Measurements from ENCODE around the gene CELF2. TPM values are rescaled to one million over a fixed set of nuclear protein-coding genes. Genes with fewer than 3 reads are reported as not detected.

CELF2 gene
- total RNA-seq, 1 experiment from 2014 or later = not detected

DNA sequence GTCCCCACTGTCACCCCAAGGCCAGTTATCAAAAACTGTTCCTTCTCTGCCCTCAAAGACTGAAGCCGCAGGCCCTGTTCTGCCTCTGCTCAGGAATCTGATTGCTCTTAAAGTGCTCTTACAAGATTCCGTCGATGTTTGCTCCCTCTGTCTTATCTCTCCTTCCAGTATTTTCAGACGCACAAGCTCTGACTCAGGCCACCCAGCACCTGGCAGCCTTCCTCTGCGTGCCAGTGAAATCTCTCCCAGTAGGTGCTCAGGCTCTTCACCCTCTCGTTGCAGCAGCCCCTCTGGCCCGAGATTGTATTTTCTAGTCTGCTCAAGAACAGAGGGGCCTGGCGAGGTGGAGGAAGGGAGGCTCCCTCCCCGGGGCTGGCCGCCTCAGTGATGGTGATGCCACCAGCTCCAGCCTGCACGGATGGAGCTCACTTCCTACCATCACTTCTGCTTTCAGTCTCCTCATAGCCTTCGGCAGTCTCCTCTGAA is 317.5 kb downstream of the CELF2 start:
- no peak for DNase-seq (ENCODE audit: low spot score)

DNA sequence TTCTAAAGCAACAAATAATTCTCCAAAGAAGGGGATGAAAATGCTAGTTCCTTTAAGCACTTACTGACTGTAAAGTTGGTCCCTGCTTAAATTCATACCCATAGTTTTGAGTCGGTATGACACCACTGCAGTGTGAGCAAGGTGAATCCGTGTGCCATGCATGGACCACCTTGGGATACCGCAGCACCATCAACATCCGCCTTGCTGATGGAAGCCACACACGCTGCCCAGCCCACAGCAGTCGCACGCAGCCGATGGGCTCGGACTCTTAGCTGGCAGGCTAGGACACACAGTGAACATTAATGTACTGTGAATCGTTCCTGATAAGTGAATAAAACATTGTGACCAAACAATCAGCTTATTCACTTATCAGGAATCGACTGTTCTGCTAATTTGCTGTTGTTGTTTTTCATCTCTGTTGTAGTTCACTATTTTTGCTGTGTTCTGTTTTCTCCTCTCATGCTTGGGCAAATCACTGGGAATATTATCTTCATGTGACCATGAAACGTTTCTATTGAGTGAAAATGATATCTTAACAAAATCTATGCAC is 318.3 kb downstream of the CELF2 start:
- no peaks in the 10 kb centered on the region for H3K4me1 ChIP-seq (ENCODE audit: insufficient read depth, low read length, poor library complexity, severe bottlenecking)
- CTCF ChIA-PET = no interaction called here
- TF ChIP-seq, protein P1, sequence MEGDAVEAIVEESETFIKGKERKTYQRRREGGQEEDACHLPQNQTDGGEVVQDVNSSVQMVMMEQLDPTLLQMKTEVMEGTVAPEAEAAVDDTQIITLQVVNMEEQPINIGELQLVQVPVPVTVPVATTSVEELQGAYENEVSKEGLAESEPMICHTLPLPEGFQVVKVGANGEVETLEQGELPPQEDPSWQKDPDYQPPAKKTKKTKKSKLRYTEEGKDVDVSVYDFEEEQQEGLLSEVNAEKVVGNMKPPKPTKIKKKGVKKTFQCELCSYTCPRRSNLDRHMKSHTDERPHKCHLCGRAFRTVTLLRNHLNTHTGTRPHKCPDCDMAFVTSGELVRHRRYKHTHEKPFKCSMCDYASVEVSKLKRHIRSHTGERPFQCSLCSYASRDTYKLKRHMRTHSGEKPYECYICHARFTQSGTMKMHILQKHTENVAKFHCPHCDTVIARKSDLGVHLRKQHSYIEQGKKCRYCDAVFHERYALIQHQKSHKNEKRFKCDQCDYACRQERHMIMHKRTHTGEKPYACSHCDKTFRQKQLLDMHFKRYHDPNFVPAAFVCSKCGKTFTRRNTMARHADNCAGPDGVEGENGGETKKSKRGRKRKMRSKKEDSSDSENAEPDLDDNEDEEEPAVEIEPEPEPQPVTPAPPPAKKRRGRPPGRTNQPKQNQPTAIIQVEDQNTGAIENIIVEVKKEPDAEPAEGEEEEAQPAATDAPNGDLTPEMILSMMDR (conservative IDR thresholded peaks at IDR 0.05; ENCODE audit: low read depth, low read length) = no peak
- TF ChIP-seq EZH2 (IDR thresholded peaks at IDR 0.05; ENCODE audit: borderline replicate concordance, low read depth, low read length, poor library complexity, severe bottlenecking) = no peak
- no peak overlapping the region for H3K27ac ChIP-seq (ENCODE audit: low read depth, low read length, poor library complexity, severe bottlenecking)
- peaks cover 7% of the 10 kb centered on the region for H3K27me3 ChIP-seq (replicated peaks; ENCODE audit: insufficient read depth, low read depth, low read length, poor library complexity)
- H3K4me3 ChIP-seq (ENCODE audit: low read depth, low read length, poor library complexity, severe bottlenecking) = no peak overlapping the region
- BruUV-seq (replicated peaks) = no TSS peak
- POLR2A ChIA-PET (ENCODE audit: low non-redundant PET) = no interaction called here
- no peaks in the 10 kb centered on the region for H3K36me3 ChIP-seq (ENCODE audit: insufficient read depth, low read length, poor library complexity, severe bottlenecking)
- no peak for DNase-seq (ENCODE audit: low spot score)
- no peaks in the 10 kb centered on the region for H3K9me3 ChIP-seq (ENCODE audit: low read depth, low read length, poor library complexity, severe bottlenecking)
- intact Hi-C loops (cut with micrococcal nuclease; ENCODE audit: unreplicated experiment) = no loop called here

More for the DNA sequence above, 317.5 kb downstream of the CELF2 start:
- TF ChIP-seq, protein P1 (conservative IDR thresholded peaks at IDR 0.05; ENCODE audit: low read depth, low read length) = no peak
- no peak for TF ChIP-seq EZH2 (IDR thresholded peaks at IDR 0.05; ENCODE audit: borderline replicate concordance, low read depth, low read length, poor library complexity, severe bottlenecking)
- Histone ChIP-seq H3K27ac (ENCODE audit: low read depth, low read length, poor library complexity, severe bottlenecking) (no peak overlapping the region), H3K4me3 (ENCODE audit: low read depth, low read length, poor library complexity, severe bottlenecking) (no peak overlapping the region), H3K9me3 (ENCODE audit: low read depth, low read length, poor library complexity, severe bottlenecking) (no peaks in the 10 kb centered on the region), H3K36me3 (ENCODE audit: insufficient read depth, low read length, poor library complexity, severe bottlenecking) (no peaks in the 10 kb centered on the region), H3K4me1 (ENCODE audit: insufficient read depth, low read length, poor library complexity, severe bottlenecking) (no peaks in the 10 kb centered on the region), H3K27me3 (replicated peaks; ENCODE audit: insufficient read depth, low read depth, low read length, poor library complexity) (peaks cover 7% of the 10 kb centered on the region)
- no TSS peak for BruUV-seq (replicated peaks)
- POLR2A ChIA-PET (ENCODE audit: low non-redundant PET) = no interaction called here
- intact Hi-C loops (cut with micrococcal nuclease; ENCODE audit: unreplicated experiment) = no loop called here
- CTCF ChIA-PET = no interaction called here

DNA sequence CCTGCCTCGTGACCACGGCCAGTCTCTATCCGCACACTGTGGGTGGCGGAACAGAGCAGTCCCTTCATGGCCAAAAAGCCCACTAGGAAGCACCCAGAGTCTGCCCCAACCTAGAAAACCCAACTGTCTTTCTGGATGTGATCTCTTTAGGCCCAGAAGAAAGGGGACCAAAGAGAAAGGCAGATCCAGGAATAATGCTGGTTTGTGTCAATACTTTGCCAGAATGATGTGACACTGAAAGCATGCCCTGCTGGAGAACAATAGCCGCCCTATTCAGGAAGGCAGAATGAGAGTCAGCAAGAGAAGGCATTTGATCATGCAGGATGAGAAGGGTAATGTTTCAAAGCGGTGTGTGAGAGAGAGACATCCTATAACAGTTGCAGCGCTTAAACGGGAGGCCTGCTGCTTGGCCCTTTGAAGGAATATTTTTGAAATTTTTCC is 319.1 kb downstream of the CELF2 start:
- no peak overlapping the region for H3K27ac ChIP-seq (ENCODE audit: low read depth, low read length, poor library complexity, severe bottlenecking)
- no peaks in the 10 kb centered on the region for H3K4me1 ChIP-seq (ENCODE audit: insufficient read depth, low read length, poor library complexity, severe bottlenecking)
- no peaks in the 10 kb centered on the region for H3K36me3 ChIP-seq (ENCODE audit: insufficient read depth, low read length, poor library complexity, severe bottlenecking)
- CTCF ChIA-PET = no interaction called here
- POLR2A ChIA-PET (ENCODE audit: low non-redundant PET) = no interaction called here
- no TSS peak for BruUV-seq (replicated peaks)
- no peak for DNase-seq (ENCODE audit: low spot score)
- H3K9me3 ChIP-seq (ENCODE audit: low read depth, low read length, poor library complexity, severe bottlenecking) = no peaks in the 10 kb centered on the region
- H3K4me3 ChIP-seq (ENCODE audit: low read depth, low read length, poor library complexity, severe bottlenecking) = no peak overlapping the region
- TF ChIP-seq EZH2 (IDR thresholded peaks at IDR 0.05; ENCODE audit: borderline replicate concordance, low read depth, low read length, poor library complexity, severe bottlenecking) = no peak
- TF ChIP-seq, protein P1 (conservative IDR thresholded peaks at IDR 0.05; ENCODE audit: low read depth, low read length) = no peak
- intact Hi-C loops (cut with micrococcal nuclease; ENCODE audit: unreplicated experiment) = no loop called here
- peaks cover 7% of the 10 kb centered on the region for H3K27me3 ChIP-seq (replicated peaks; ENCODE audit: insufficient read depth, low read depth, low read length, poor library complexity)
